ENCODE data around the gene UMPS. TPM values are rescaled to one million over a fixed set of nuclear protein-coding genes. Genes with fewer than 3 reads are reported as not detected.

UMPS gene
- total RNA-seq, 1 experiment from 2014 or later, result 45.4 TPM

GRCh38 chr3:124770336-124771082 is 40.3 kb downstream of the UMPS start:
- TF ChIP-seq ZNF396 (CRISPR knock-in tag; IDR thresholded peaks at IDR 0.05; ENCODE audit: borderline replicate concordance) (no peak), ZBTB21 (CRISPR knock-in tag; IDR thresholded peaks at IDR 0.05; ENCODE audit: borderline replicate concordance) (no peak), CBFB (CRISPR knock-in tag; IDR thresholded peaks at IDR 0.05; ENCODE audit: low read depth) (no peak), HMGXB4 (CRISPR knock-in tag; IDR thresholded peaks at IDR 0.05) (no peak), ZNF219 (CRISPR knock-in tag; IDR thresholded peaks at IDR 0.05; ENCODE audit: borderline replicate concordance) (no peak), HMGA2 (CRISPR knock-in tag; IDR thresholded peaks at IDR 0.05) (no peak), NFE2L1 (CRISPR knock-in tag; IDR thresholded peaks at IDR 0.05) (no peak), OVOL2 (CRISPR knock-in tag; IDR thresholded peaks at IDR 0.05; ENCODE audit: borderline replicate concordance) (no peak), ZNF121 (CRISPR knock-in tag; IDR thresholded peaks at IDR 0.05) (no peak), CDX4 (CRISPR knock-in tag; IDR thresholded peaks at IDR 0.05; ENCODE audit: borderline replicate concordance) (no peak), NR1H2 (CRISPR knock-in tag; IDR thresholded peaks at IDR 0.05) (no peak), MLX (CRISPR knock-in tag; IDR thresholded peaks at IDR 0.05) (no peak), FOXK1 (CRISPR knock-in tag; IDR thresholded peaks at IDR 0.05) (no peak), NFATC4 (CRISPR knock-in tag; IDR thresholded peaks at IDR 0.05) (no peak)
- TF ChIP-seq, protein P1, sequence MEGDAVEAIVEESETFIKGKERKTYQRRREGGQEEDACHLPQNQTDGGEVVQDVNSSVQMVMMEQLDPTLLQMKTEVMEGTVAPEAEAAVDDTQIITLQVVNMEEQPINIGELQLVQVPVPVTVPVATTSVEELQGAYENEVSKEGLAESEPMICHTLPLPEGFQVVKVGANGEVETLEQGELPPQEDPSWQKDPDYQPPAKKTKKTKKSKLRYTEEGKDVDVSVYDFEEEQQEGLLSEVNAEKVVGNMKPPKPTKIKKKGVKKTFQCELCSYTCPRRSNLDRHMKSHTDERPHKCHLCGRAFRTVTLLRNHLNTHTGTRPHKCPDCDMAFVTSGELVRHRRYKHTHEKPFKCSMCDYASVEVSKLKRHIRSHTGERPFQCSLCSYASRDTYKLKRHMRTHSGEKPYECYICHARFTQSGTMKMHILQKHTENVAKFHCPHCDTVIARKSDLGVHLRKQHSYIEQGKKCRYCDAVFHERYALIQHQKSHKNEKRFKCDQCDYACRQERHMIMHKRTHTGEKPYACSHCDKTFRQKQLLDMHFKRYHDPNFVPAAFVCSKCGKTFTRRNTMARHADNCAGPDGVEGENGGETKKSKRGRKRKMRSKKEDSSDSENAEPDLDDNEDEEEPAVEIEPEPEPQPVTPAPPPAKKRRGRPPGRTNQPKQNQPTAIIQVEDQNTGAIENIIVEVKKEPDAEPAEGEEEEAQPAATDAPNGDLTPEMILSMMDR (IDR thresholded peaks at IDR 0.05), result no peak
- ATAC-seq (no peak), DNase-seq (ENCODE audit: low spot score) (no peak)
- H3K9me3 Mint-ChIP-seq, result no peaks in the 10 kb centered on the region
- peaks cover 84% of the 10 kb centered on the region for H3K36me3 Mint-ChIP-seq
- peak overlapping the region; percentile 82 for H3K27ac Mint-ChIP-seq
- H3K4me3 Mint-ChIP-seq, result no peak overlapping the region
- ChIA-PET CTCF (interaction anchor here (1.5 to 3.5 kb wide), 3 partner anchors 10 to 131 kb away, joined by 4 to 23 read pairs (median 10); no protein-coding TSS in a partner anchor), POLR2A (no interaction called here)
- H3K27me3 Mint-ChIP-seq (ENCODE audit: low read depth), result no peaks in the 10 kb centered on the region
- peaks cover 22% of the 10 kb centered on the region for H3K4me1 Mint-ChIP-seq

- H3K9me3 Mint-ChIP-seq, result no peaks in the 10 kb centered on the region
- H3K27ac Mint-ChIP-seq, result peak overlapping the region; percentile 82
- CTCF ChIA-PET, result interaction anchor here (1.5 to 3.5 kb wide), 3 partner anchors 10 to 130 kb away, joined by 4 to 23 read pairs (median 10); no protein-coding TSS in a partner anchor
- ATAC-seq (no peak), DNase-seq (ENCODE audit: low spot score) (no peak)
- H3K4me1 Mint-ChIP-seq, result peaks cover 22% of the 10 kb centered on the region
- no peak overlapping the region for H3K4me3 Mint-ChIP-seq
- POLR2A ChIA-PET, result no interaction called here
- no peaks in the 10 kb centered on the region for H3K27me3 Mint-ChIP-seq (ENCODE audit: low read depth)
- H3K36me3 Mint-ChIP-seq, result peaks cover 78% of the 10 kb centered on the region
- TF ChIP-seq MLX (CRISPR knock-in tag; IDR thresholded peaks at IDR 0.05) (no peak), ZBTB21 (CRISPR knock-in tag; IDR thresholded peaks at IDR 0.05; ENCODE audit: borderline replicate concordance) (no peak), ESRRA (CRISPR knock-in tag; IDR thresholded peaks at IDR 0.05; ENCODE audit: borderline replicate concordance) (no peak), ZBTB43 (CRISPR knock-in tag; IDR thresholded peaks at IDR 0.05) (no peak), ZNF416 (CRISPR knock-in tag; IDR thresholded peaks at IDR 0.05) (no peak), ERG (CRISPR knock-in tag; IDR thresholded peaks at IDR 0.05) (no peak), MXD4 (CRISPR knock-in tag; IDR thresholded peaks at IDR 0.05; ENCODE audit: borderline replicate concordance) (no peak), MYBL2 (CRISPR knock-in tag; IDR thresholded peaks at IDR 0.05) (no peak), FOXJ3 (CRISPR knock-in tag; IDR thresholded peaks at IDR 0.05; ENCODE audit: borderline replicate concordance) (no peak)
- TF ChIP-seq, protein P2, sequence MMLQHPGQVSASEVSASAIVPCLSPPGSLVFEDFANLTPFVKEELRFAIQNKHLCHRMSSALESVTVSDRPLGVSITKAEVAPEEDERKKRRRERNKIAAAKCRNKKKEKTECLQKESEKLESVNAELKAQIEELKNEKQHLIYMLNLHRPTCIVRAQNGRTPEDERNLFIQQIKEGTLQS (CRISPR knock-in tag; conservative IDR thresholded peaks at IDR 0.05), result no peak
- TF ChIP-seq, protein P3, sequence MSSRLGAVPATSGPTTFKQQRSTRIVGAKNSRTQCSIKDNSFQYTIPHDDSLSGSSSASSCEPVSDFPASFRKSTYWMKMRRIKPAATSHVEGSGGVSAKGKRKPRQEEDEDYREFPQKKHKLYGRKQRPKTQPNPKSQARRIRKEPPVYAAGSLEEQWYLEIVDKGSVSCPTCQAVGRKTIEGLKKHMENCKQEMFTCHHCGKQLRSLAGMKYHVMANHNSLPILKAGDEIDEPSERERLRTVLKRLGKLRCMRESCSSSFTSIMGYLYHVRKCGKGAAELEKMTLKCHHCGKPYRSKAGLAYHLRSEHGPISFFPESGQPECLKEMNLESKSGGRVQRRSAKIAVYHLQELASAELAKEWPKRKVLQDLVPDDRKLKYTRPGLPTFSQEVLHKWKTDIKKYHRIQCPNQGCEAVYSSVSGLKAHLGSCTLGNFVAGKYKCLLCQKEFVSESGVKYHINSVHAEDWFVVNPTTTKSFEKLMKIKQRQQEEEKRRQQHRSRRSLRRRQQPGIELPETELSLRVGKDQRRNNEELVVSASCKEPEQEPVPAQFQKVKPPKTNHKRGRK (CRISPR knock-in tag; IDR thresholded peaks at IDR 0.05; ENCODE audit: borderline replicate concordance), result no peak
Observed at GRCh38 chr3:124771083-124771445, 40.8 kb downstream of the UMPS start.

All from WTC11 (cell line).